GM12864 (cell line): ENCODE results near the gene ODF2.
"Not testable (repeated sequence)": the region's sequence is repeated elsewhere in the genome, so short reads cannot be mapped to it uniquely, and the experiment has no call there.

Source experiments
- DNase-seq: peaks from one replicate; pipeline ENCODE4 v3.0.0-alpha.2; 2011; ENCODE audit warnings: low read depth
- H3K4me3 ChIP-seq: 2 replicates; pipeline ENCODE4 v1.5.1; 2011; ENCODE audit warnings: mild to moderate bottlenecking, low read depth, low read length, control low read depth
- CTCF ChIP-seq: IDR thresholded peaks from 2 replicates; pipeline ENCODE4 v1.5.1; 2011; ENCODE audit warnings: low read depth, mild to moderate bottlenecking, moderate library complexity, low read length, control low read depth, inconsistent platforms; ENCODE audit errors: missing control alignments

The ODF2 gene

GRCh38 chr9:128505414-128505765, 49.6 kb downstream of the ODF2 start:
- peak overlapping the region; percentile 81 for H3K4me3 ChIP-seq
- TF ChIP-seq CTCF: no peak
- DNase-seq: no peak

- DNase-seq, H3K4me3 ChIP-seq: not testable (repeated sequence)
Observed at GRCh38 chr9:128505906-128506305, 50.1 kb downstream of the ODF2 start.

- no peak overlapping the region for H3K4me3 ChIP-seq
- no peak for DNase-seq
- TF ChIP-seq CTCF: no peak
Observed at GRCh38 chr9:128512820-128513219, 57.0 kb downstream of the ODF2 start.

GRCh38 chr9:128521956-128522355, 66.2 kb downstream of the ODF2 start:
- no peak for TF ChIP-seq CTCF
- no peak overlapping the region for H3K4me3 ChIP-seq
- DNase-seq: no peak

GRCh38 chr9:128523199-128523925, 67.6 kb downstream of the ODF2 start:
- no peak for DNase-seq
- no peak for TF ChIP-seq CTCF
- no peak overlapping the region for H3K4me3 ChIP-seq

- DNase-seq: no peak
- no peak for TF ChIP-seq CTCF
- H3K4me3 ChIP-seq: no peak overlapping the region
Observed at GRCh38 chr9:128526720-128527119, 70.9 kb downstream of the ODF2 start.

GRCh38 chr9:128528445-128529160, 72.8 kb downstream of the ODF2 start:
- no peak for TF ChIP-seq CTCF
- DNase-seq: no peak
- H3K4me3 ChIP-seq: no peak overlapping the region
